ENCODE measurements around the gene EDARADD. TPM values are rescaled to one million over a fixed set of nuclear protein-coding genes. Genes with fewer than 3 reads are reported as not detected.

EDARADD gene
- total and polyA plus RNA-seq, 11 donors: 0.35 to 2.9 (median 2.1) TPM

GRCh38 chr1:236472850-236473788, 79.0 kb downstream of the EDARADD start:
- Histone ChIP-seq H3K9me3 (no peaks in the 10 kb centered on the region), H3K27ac (no peak overlapping the region), H3K36me3 (no peaks in the 10 kb centered on the region), H3K4me1 (peaks cover 0 to 15% (median 3%) of the 10 kb centered on the region in 12 donors), H3K4me3 (no peak overlapping the region), H3K27me3 (no peaks in the 10 kb centered on the region)
- TF ChIP-seq POLR2A (IDR thresholded peaks at IDR 0.05): no peak
- TF ChIP-seq CTCF (IDR thresholded peaks at IDR 0.05): no peak
- ATAC-seq (peak in 2 of 4 donors; percentile 37 to 47), DNase-seq (no peak)
- WGBS, 4 donors: 73 to 77% (median 74%) methylated on average over 17 of the region's 17 CpGs
- intact Hi-C loops (cut with DNase I): no loop called here

DNA sequence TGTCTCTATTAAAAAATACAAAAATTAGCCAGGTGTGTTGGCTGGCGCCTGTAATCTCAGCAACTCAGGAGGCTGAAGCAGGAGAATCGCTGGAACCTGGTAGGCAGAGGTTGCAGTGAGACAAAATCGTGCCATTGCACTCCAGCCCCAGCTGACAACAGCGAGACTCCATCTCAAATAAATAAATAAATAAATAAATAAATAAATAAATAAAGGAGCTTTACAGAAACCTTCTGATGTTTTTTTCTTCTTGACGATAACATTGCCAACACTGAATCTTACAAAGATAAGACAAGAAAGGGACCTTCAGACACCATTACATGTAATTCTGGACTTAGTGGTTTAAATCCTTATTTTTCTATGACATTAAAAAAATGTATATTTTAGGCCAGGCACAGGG, 81.9 kb downstream of the EDARADD start:
- TF ChIP-seq POLR2A (IDR thresholded peaks at IDR 0.05) (no peak), CTCF (IDR thresholded peaks at IDR 0.05) (no peak)
- 91 to 96% (median 95%) methylated on average over 5 of the region's 5 CpGs for WGBS, 4 donors
- Histone ChIP-seq H3K27me3 (no peaks in the 10 kb centered on the region), H3K4me3 (no peak overlapping the region), H3K36me3 (no peaks in the 10 kb centered on the region), H3K27ac (no peak overlapping the region), H3K9me3 (no peaks in the 10 kb centered on the region), H3K4me1 (peaks cover 0 to 15% (median 3%) of the 10 kb centered on the region in 12 donors)
- DNase-seq (no peak), ATAC-seq (no peak)
- intact Hi-C loops (cut with DNase I): no loop called here

DNA sequence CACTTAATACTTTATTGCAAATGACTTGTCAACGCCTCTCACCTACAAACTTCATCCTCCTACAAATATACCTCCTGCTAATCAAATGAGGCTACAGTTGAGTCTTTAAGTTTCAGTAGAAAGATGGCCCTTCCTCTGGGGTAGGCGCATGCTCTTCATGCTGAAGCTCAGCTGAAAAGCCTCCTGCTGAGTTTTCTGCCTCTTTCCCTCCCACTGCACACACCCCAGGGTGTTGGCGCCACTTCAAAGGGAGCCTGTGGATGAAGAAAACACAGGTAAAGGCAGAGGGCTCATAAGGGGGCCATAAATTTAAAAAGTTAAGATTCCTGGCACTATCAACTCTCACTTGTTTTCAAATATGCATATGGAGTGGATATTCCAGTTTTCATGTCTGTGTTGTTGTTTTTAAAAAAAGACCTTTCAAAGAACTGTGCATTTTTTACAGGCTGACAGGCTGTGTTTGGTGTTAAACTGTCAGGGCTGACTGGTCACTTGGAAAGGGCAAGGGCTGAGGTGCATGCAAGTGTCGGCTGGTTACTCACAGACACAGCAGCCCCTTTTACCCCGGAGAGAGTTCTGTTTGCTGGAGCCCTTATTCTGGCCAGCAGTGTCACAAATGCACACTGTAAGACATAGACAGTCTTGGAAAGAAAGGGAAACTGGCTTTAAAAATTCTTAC, 86.8 kb downstream of the EDARADD start:
- DNase-seq: no peak
- Histone ChIP-seq H3K9me3 (no peaks in the 10 kb centered on the region), H3K27ac (no peak overlapping the region), H3K27me3 (no peaks in the 10 kb centered on the region), H3K4me1 (no peaks in the 10 kb centered on the region), H3K4me3 (no peak overlapping the region), H3K36me3 (no peaks in the 10 kb centered on the region)
- intact Hi-C loops (cut with DNase I): no loop called here
- TF ChIP-seq POLR2A (IDR thresholded peaks at IDR 0.05): no peak
- no peak for TF ChIP-seq CTCF (IDR thresholded peaks at IDR 0.05)
- WGBS, 4 donors: 78 to 83% (median 82%) methylated on average over 5 of the region's 5 CpGs
- no peak for ATAC-seq

DNA sequence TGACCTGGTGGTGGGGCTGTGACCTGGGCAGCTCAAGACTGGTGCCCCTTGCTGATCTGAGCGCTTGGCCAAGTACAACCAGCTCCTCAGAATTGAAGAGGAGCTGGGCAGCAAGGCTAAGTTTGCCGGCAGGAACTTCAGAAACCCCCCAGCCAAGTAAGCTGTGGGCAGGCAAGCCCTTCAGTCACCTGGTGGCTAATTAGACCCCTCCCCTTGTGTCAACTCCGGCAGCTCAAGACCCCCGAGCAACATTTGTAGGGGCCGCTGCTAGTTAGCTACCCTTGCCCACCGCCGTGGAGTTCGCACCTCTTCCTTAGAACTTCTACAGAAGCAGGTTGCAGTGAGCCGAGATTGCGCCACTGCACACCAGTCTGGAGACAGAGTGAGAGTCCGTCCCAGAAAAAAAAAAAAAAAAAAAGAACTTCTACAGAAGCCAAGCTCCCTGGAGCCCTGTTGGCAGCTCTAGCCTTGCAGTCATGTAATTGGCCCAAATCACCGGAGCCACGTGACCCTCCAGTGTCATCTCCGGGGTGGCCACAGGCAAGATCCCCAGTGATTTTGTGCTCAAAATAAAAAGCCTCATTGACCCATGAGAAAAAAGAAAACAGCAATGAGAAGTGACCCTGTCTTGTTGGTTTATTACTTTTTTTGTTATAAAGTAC, 90.4 kb downstream of the EDARADD start:
- H3K27ac ChIP-seq: no peak overlapping the region
- ATAC-seq: no peak
- no peaks in the 10 kb centered on the region for H3K9me3 ChIP-seq
- no peak for TF ChIP-seq POLR2A (IDR thresholded peaks at IDR 0.05)
- TF ChIP-seq CTCF (IDR thresholded peaks at IDR 0.05): no peak
- DNase-seq: no peak
- WGBS, 4 donors: 81 to 92% (median 85%) methylated on average over 12 to 14 of the region's 14 CpGs
- no peaks in the 10 kb centered on the region for H3K27me3 ChIP-seq
- H3K4me1 ChIP-seq: no peaks in the 10 kb centered on the region
- H3K4me3 ChIP-seq: no peak overlapping the region
- intact Hi-C loops (cut with DNase I): no loop called here
- no peaks in the 10 kb centered on the region for H3K36me3 ChIP-seq
